ENCODE data around the gene CD46. TPM values are rescaled to one million over a fixed set of nuclear protein-coding genes. Genes with fewer than 3 reads are reported as not detected.

Gene CD46
- total RNA-seq, 2 experiments from 2014 or later: 112 to 115 TPM

DNA sequence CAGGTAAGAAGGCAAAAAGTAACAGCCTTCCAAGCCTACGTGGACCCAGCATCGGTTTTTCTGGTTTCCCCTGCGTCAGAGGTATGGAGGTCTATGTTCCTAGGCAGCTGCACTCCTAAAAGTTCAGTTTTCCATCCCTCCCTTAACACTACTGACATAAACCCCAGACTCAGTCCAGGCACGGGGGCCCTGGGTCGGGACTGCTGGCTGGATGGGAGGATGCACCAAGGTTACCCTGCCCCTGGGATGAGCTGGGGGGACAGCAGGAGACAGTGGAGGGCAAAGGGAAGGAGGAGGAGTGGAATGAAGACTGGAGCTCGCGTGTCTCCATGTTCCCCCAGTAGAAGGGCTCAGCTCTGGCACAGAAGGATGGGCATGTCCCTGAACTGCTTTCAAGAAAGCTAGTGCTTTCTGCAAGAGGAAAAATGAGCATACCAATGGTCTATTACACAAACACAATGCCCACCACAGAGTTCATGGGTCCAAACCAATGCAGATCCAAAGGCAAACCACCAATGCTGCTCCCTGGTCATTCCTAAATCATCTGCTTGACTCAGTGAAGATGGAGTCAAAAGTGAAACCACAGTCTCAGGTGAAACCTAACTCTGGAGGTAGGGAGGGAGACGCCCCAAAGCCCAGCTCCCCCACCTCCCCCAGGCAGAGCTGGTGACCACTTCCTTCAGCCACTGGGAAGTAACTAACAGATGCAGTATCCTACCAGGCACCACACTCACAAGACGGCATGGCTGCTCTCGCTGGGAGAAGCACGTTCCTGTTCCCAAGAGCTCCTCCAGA is 54.9 kb downstream of the CD46 start:
- H3K4me1 Mint-ChIP-seq: peaks cover 42% of the 10 kb centered on the region
- DNase-seq: peak; percentile 33
- peaks cover 51% of the 10 kb centered on the region for H3K36me3 Mint-ChIP-seq (ENCODE audit: low read depth)
- no peak overlapping the region for H3K4me3 Mint-ChIP-seq
- H3K27ac Mint-ChIP-seq: peak overlapping the region; percentile 77
- CTCF ChIA-PET: interaction anchor here (0.6 to 2.5 kb wide), 10 partner anchors 9 to 156 kb away, joined by 3 to 24 read pairs (median 4); no protein-coding TSS in a partner anchor
- H3K27me3 Mint-ChIP-seq: no peaks in the 10 kb centered on the region
- POLR2A ChIA-PET: interaction anchor here (0.9 kb wide), 1 partner anchor 62 kb away, joined by 3 read pairs; no protein-coding TSS in a partner anchor
- no peaks in the 10 kb centered on the region for H3K9me3 Mint-ChIP-seq

DNA sequence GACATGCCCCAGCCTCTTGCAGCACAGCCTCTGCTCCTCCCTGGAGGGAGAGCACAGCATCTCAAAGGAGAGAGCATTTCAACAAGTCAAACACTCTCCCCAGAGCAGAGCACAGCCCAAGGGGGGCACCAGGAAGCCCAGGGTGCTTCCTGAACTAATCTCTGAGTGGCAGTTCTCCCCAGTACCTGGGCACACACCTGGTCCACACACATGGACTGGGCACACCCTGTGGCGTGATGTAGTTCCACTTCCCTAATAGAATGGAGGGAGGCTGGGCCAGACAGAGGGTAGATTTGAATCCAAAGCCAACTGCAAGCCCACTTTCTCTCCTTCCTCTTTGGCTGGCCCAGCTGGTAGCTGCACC is 55.5 kb downstream of the CD46 start:
- no peak overlapping the region for H3K4me3 Mint-ChIP-seq
- peaks cover 46% of the 10 kb centered on the region for H3K4me1 Mint-ChIP-seq

GRCh38 chr1:207807690-207808321 is 56.0 kb downstream of the CD46 start:
- CTCF ChIA-PET: interaction anchor here (1.5 to 2.5 kb wide), 2 partner anchors 10 to 15 kb away, joined by 10 to 24 read pairs; no protein-coding TSS in a partner anchor

More for the DNA sequence above, 55.5 kb downstream of the CD46 start:
- POLR2A ChIA-PET: interaction anchor here (0.9 kb wide), 1 partner anchor 62 kb away, joined by 3 read pairs; no protein-coding TSS in a partner anchor
- Mint-ChIP-seq H3K36me3 (ENCODE audit: low read depth) (peaks cover 50% of the 10 kb centered on the region), H3K9me3 (no peaks in the 10 kb centered on the region), H3K27ac (peak overlapping the region; percentile 77), H3K27me3 (no peaks in the 10 kb centered on the region)
- no peak for DNase-seq
- CTCF ChIA-PET: interaction anchor here (0.6 to 2.5 kb wide), 7 partner anchors 8 to 156 kb away, joined by 3 to 24 read pairs (median 4); no protein-coding TSS in a partner anchor

GRCh38 chr1:207808322-207808705 is 56.5 kb downstream of the CD46 start:
- H3K27me3 Mint-ChIP-seq: no peaks in the 10 kb centered on the region
- H3K4me3 Mint-ChIP-seq: no peak overlapping the region
- no peaks in the 10 kb centered on the region for H3K9me3 Mint-ChIP-seq
- peaks cover 50% of the 10 kb centered on the region for H3K36me3 Mint-ChIP-seq (ENCODE audit: low read depth)
- ChIA-PET POLR2A (no interaction called here), CTCF (no interaction called here)
- peaks cover 46% of the 10 kb centered on the region for H3K4me1 Mint-ChIP-seq
- peak overlapping the region; percentile 54 for H3K27ac Mint-ChIP-seq
- peak; percentile 5 for DNase-seq

More at GRCh38 chr1:207807690-207808321, 56.0 kb downstream of the CD46 start:
- Mint-ChIP-seq H3K27ac (peak overlapping the region; percentile 77), H3K9me3 (no peaks in the 10 kb centered on the region), H3K36me3 (ENCODE audit: low read depth) (peaks cover 50% of the 10 kb centered on the region), H3K4me1 (peaks cover 46% of the 10 kb centered on the region), H3K4me3 (no peak overlapping the region), H3K27me3 (no peaks in the 10 kb centered on the region)
- POLR2A ChIA-PET: no interaction called here
- DNase-seq: peak; percentile 3

GRCh38 chr1:207808911-207809555 is 57.2 kb downstream of the CD46 start:
- Mint-ChIP-seq H3K36me3 (ENCODE audit: low read depth) (peaks cover 50% of the 10 kb centered on the region), H3K4me1 (peaks cover 46% of the 10 kb centered on the region), H3K27ac (no peak overlapping the region), H3K27me3 (no peaks in the 10 kb centered on the region), H3K4me3 (no peak overlapping the region), H3K9me3 (no peaks in the 10 kb centered on the region)
- POLR2A ChIA-PET: no interaction called here
- CTCF ChIA-PET: interaction anchor here (1.0 to 3.7 kb wide), 2 partner anchors 12 to 15 kb away, joined by 9 to 17 read pairs; no protein-coding TSS in a partner anchor
- no peak for DNase-seq

DNA sequence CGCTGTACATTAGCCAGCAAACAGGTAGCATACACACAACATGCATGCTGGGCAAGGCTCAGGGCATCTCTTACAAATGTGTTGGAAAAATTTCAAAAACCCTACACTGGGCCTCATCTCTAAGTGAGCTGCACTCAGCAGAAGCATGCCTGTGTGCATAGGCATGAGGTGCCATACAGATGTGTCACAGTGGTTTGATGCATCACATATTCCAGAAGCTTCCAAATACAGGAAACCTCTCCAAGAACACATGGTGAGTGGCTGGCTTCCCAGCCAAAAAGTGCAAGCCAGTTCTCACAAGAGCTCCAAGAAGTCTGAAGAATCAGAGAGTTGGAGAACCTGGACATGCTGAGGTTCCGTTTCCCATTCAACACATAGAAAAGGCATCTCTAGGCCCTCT is 58.3 kb downstream of the CD46 start:
- ChIA-PET POLR2A (no interaction called here), CTCF (interaction anchor here (1.4 to 3.7 kb wide), 3 partner anchors 9 to 13 kb away, joined by 6 to 17 read pairs (median 16); no protein-coding TSS in a partner anchor)
- Mint-ChIP-seq H3K4me1 (peaks cover 52% of the 10 kb centered on the region), H3K27me3 (no peaks in the 10 kb centered on the region), H3K9me3 (no peaks in the 10 kb centered on the region), H3K36me3 (ENCODE audit: low read depth) (peaks cover 53% of the 10 kb centered on the region), H3K27ac (no peak overlapping the region), H3K4me3 (no peak overlapping the region)
- no peak for DNase-seq

DNA sequence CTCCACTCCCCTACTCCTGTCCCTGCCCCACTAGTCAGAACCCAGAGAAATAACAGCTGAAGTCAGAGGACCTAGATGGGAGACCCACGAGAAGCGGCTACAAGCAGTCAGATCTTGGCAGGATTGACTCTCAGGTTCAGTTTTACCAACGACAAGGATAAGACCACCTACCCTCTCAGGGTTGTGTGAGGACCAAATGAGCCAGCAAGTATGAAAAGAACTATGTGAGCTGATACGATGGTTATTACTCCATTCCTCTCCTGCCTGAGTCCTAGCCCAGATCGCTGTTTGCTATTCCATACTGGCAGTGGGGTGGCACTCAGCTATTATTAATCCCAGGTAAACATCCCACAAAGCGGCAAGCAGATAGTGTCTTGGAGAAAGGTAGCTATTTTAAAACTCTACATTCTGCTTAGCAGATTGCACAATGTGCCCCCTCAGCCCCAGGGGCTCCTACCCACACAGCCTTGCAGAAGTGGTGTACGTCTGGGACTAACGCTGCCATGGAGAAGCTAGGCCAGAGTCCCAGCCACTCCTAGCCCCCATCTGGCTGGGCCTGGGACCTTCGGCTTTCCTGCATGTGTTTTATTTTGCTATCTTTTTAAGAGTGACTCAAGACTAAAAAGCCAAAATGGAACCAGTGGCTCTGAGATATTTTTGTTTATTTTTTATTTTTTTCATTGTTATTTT is 58.9 kb downstream of the CD46 start:
- H3K27ac Mint-ChIP-seq: no peak overlapping the region
- ChIA-PET CTCF (interaction anchor here (1.4 to 3.7 kb wide), 4 partner anchors 8 to 18 kb away, joined by 5 to 17 read pairs (median 11); no protein-coding TSS in a partner anchor), POLR2A (no interaction called here)
- DNase-seq: no peak
- H3K27me3 Mint-ChIP-seq: no peaks in the 10 kb centered on the region
- peaks cover 56% of the 10 kb centered on the region for H3K4me1 Mint-ChIP-seq
- no peak overlapping the region for H3K4me3 Mint-ChIP-seq
- peaks cover 55% of the 10 kb centered on the region for H3K36me3 Mint-ChIP-seq (ENCODE audit: low read depth)
- H3K9me3 Mint-ChIP-seq: no peaks in the 10 kb centered on the region

GRCh38 chr1:207811319-207811718 is 59.5 kb downstream of the CD46 start:
- Mint-ChIP-seq H3K9me3 (no peaks in the 10 kb centered on the region), H3K27me3 (no peaks in the 10 kb centered on the region), H3K27ac (no peak overlapping the region), H3K36me3 (ENCODE audit: low read depth) (peaks cover 54% of the 10 kb centered on the region), H3K4me1 (peaks cover 56% of the 10 kb centered on the region), H3K4me3 (no peak overlapping the region)
- CTCF ChIA-PET: interaction anchor here (1.1 to 3.7 kb wide), 6 partner anchors 12 to 57 kb away, joined by 5 to 17 read pairs (median 6); no protein-coding TSS in a partner anchor
- POLR2A ChIA-PET: no interaction called here
- no peak for DNase-seq

GRCh38 chr1:207811920-207812720 is 60.3 kb downstream of the CD46 start:
- Mint-ChIP-seq H3K27ac (no peak overlapping the region), H3K27me3 (no peaks in the 10 kb centered on the region), H3K36me3 (ENCODE audit: low read depth) (peaks cover 52% of the 10 kb centered on the region), H3K9me3 (no peaks in the 10 kb centered on the region), H3K4me3 (no peak overlapping the region), H3K4me1 (peaks cover 56% of the 10 kb centered on the region)
- ChIA-PET POLR2A (no interaction called here), CTCF (interaction anchor here (0.8 to 3.7 kb wide), 9 partner anchors 11 to 128 kb away, joined by 4 to 17 read pairs (median 6); no protein-coding TSS in a partner anchor)
- no peak for DNase-seq

DNA sequence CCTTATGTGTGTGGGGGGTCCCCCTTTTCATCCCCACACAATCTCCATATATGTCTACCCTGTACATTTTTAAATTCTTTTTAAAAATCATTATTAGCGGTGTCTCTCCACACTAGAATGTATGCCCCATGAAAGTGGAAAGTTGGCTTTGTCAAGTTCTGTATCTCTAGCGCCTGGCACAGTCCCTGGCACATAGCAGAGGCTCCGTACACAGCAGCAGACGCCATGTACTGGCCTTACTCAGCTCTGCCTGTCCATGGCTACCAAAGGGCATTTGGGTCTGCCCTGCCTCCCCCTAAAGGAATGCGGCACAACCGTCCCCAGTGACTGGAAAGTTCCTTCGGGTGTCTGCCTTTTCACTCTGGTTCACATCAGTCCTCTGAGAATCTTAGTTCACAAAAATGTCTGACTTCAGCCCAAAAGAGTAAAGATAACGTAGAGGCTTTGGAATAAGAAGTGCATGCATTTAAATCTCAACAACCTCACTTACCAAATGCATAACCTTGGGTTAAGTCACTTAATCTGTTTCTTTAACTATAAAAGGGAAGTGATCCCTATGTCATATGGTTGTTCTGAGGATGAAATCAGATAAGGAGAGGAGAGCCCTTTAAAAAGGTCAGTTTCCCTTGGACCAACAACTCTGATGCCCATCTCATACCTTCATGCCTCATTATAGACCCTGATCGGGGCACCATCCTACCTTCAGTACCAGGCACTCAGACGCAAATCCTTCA is 61.1 kb downstream of the CD46 start:
- peaks cover 55% of the 10 kb centered on the region for H3K4me1 Mint-ChIP-seq
- no peak for DNase-seq

DNA sequence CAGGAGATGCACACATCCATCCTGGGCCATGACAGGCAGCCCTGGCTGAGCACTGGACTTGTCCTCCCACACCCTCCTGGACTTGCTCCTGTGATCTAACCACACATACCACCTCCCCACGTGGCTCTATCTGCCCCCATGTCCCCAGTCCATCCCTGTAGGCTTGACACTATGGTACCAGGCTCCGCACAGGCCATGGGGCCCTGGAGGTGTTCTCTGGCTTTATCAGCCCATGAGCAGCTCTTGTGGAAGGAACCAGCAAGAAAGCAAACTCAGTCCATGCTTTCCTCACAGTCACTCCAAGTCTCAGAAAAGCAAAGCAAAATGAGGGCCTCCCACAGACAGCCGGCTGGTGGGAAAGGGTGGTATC is 61.6 kb downstream of the CD46 start:
- ChIA-PET POLR2A (no interaction called here), CTCF (interaction anchor here (3.5 kb wide), 1 partner anchor 16 kb away, joined by 16 read pairs; no protein-coding TSS in a partner anchor)
- Mint-ChIP-seq H3K27me3 (no peaks in the 10 kb centered on the region), H3K4me1 (peaks cover 50% of the 10 kb centered on the region), H3K27ac (no peak overlapping the region), H3K36me3 (ENCODE audit: low read depth) (peaks cover 49% of the 10 kb centered on the region), H3K9me3 (no peaks in the 10 kb centered on the region), H3K4me3 (no peak overlapping the region)
- DNase-seq: no peak

More for the DNA sequence above, 61.1 kb downstream of the CD46 start:
- peaks cover 50% of the 10 kb centered on the region for H3K36me3 Mint-ChIP-seq (ENCODE audit: low read depth)
- ChIA-PET CTCF (interaction anchor here (1.1 to 3.7 kb wide), 8 partner anchors 11 to 56 kb away, joined by 4 to 17 read pairs (median 6); no protein-coding TSS in a partner anchor), POLR2A (no interaction called here)
- H3K4me3 Mint-ChIP-seq: no peak overlapping the region
- H3K27ac Mint-ChIP-seq: no peak overlapping the region
- no peaks in the 10 kb centered on the region for H3K27me3 Mint-ChIP-seq
- H3K9me3 Mint-ChIP-seq: no peaks in the 10 kb centered on the region
